Measurements from ENCODE around the gene EHD3. TPM values are rescaled to one million over a fixed set of nuclear protein-coding genes. Genes with fewer than 3 reads are reported as not detected.

Gene EHD3
- 3.7 TPM for total RNA-seq

- no peak for DNase-seq
Measured at GRCh38 chr2:31233741-31234682, at the start of gene EHD3. Gene EHD3, plus strand, starts transcription at chr2:31234152. Its CDS starts 470 bp downstream, at chr2:31234622.

- DNase-seq, result no peak
Measured at GRCh38 chr2:31187166-31187565, 46.8 kb upstream of the EHD3 start.

GRCh38 chr2:31188131-31188530 lies 45.8 kb upstream of the EHD3 start:
- no peak for DNase-seq

- no peak for DNase-seq
Measured at GRCh38 chr2:31189141-31189540, 44.8 kb upstream of the EHD3 start.

- no peak for DNase-seq
Measured at GRCh38 chr2:31190188-31190587, 43.8 kb upstream of the EHD3 start.

- no peak for DNase-seq
Measured at GRCh38 chr2:31191931-31192330, 42.0 kb upstream of the EHD3 start.

GRCh38 chr2:31192396-31192795 lies 41.6 kb upstream of the EHD3 start:
- no peak for DNase-seq

GRCh38 chr2:31192851-31193392 lies 41.0 kb upstream of the EHD3 start:
- DNase-seq, result no peak

GRCh38 chr2:31193806-31194205 lies 40.1 kb upstream of the EHD3 start:
- no peak for DNase-seq

- DNase-seq, result no peak
Measured at GRCh38 chr2:31196622-31197021, 37.3 kb upstream of the EHD3 start.

- DNase-seq, result no peak
Measured at GRCh38 chr2:31197166-31197565, 36.8 kb upstream of the EHD3 start.

- DNase-seq, result no peak
Measured at GRCh38 chr2:31197669-31198068, 36.3 kb upstream of the EHD3 start.

- no peak for DNase-seq
Measured at GRCh38 chr2:31199206-31199605, 34.7 kb upstream of the EHD3 start.

GRCh38 chr2:31200972-31201371 lies 33.0 kb upstream of the EHD3 start:
- no peak for DNase-seq

- DNase-seq, result no peak
Measured at GRCh38 chr2:31202041-31202440, 31.9 kb upstream of the EHD3 start.

- DNase-seq, result no peak
Measured at GRCh38 chr2:31202833-31203232, 31.1 kb upstream of the EHD3 start.

GRCh38 chr2:31203916-31204315 lies 30.0 kb upstream of the EHD3 start:
- no peak for DNase-seq

GRCh38 chr2:31204783-31205182 lies 29.2 kb upstream of the EHD3 start:
- no peak for DNase-seq

- no peak for DNase-seq
Measured at GRCh38 chr2:31205186-31205585, 28.8 kb upstream of the EHD3 start.

GRCh38 chr2:31205613-31206012 lies 28.3 kb upstream of the EHD3 start:
- DNase-seq, result no peak

- no peak for DNase-seq
Measured at GRCh38 chr2:31207790-31208189, 26.2 kb upstream of the EHD3 start.

GRCh38 chr2:31208240-31208639 lies 25.7 kb upstream of the EHD3 start:
- DNase-seq, result no peak

GRCh38 chr2:31212659-31213600 lies 21.0 kb upstream of the EHD3 start:
- DNase-seq, result no peak

Measured in skin of body (tissue), 2 donors.